GM12878 (cell line): Measurements from ENCODE around the gene DDX50. TPM values are rescaled to one million over a fixed set of nuclear protein-coding genes. Genes with fewer than 3 reads are reported as not detected.
A peak's percentile ranks its signal among the peaks of the same experiment; 100 is the strongest.

ENCODE experiments used
- BCLAF1 ChIP-seq: fragments of 450-650 bp; IDR thresholded peaks from 2 replicates; pipeline ENCODE4 v1.6.1; 2017; ENCODE audit warnings: antibody characterized with exemption, mild to moderate bottlenecking, moderate library complexity
- CEBPB ChIP-seq, 2 experiments: fragments of 150-350 bp in 1 of 2; IDR thresholded peaks; 2 replicates each; pipeline ENCODE4 v1.6.1; 2012 to 2014; ENCODE audit warnings: low read depth in 2 of 2, low read length in 2 of 2, borderline replicate concordance in 1 of 2, inconsistent platforms in 1 of 2
- CHD1 ChIP-seq: IDR thresholded peaks from 2 replicates; pipeline ENCODE4 v1.6.1; 2012; ENCODE audit warnings: low read depth, low read length, improper control_type of control experiment
- CREM ChIP-seq: IDR thresholded peaks from 2 replicates; pipeline ENCODE4 v1.6.1; 2014; ENCODE audit warnings: antibody characterized with exemption, low read depth
- FOXM1 ChIP-seq: IDR thresholded peaks from 2 replicates; pipeline ENCODE4 v1.6.1; 2012; ENCODE audit warnings: low read depth, mild to moderate bottlenecking, inconsistent platforms, low read length, moderate library complexity
- GABPA ChIP-seq: IDR thresholded peaks from 2 replicates; pipeline ENCODE4 v1.6.1; 2014; ENCODE audit warnings: antibody characterized with exemption, low read depth, mild to moderate bottlenecking, inconsistent platforms
- HCFC1 ChIP-seq: fragments of 150-350 bp; IDR thresholded peaks from 2 replicates; pipeline ENCODE4 v1.6.1; 2014; ENCODE audit warnings: low read length
- HSF1 ChIP-seq: fragments of 150-350 bp; IDR thresholded peaks from 2 replicates; pipeline ENCODE4 v1.6.1; 2014; ENCODE audit warnings: mild to moderate bottlenecking, low read depth, low read length
- IRF3 ChIP-seq: fragments of 450-650 bp; IDR thresholded peaks from 2 replicates; pipeline ENCODE4 v1.6.1; 2014; ENCODE audit warnings: mild to moderate bottlenecking
- KLF5 ChIP-seq: fragments of 450-650 bp; IDR thresholded peaks from 2 replicates; pipeline ENCODE4 v1.6.1; 2014; ENCODE audit warnings: mild to moderate bottlenecking; ENCODE audit not compliant: partially characterized antibody
- LARP7 ChIP-seq: fragments of 450-650 bp; IDR thresholded peaks from 2 replicates; pipeline ENCODE4 v1.6.1; 2017; ENCODE audit warnings: mild to moderate bottlenecking
- NFIC ChIP-seq: IDR thresholded peaks from 2 replicates; pipeline ENCODE4 v1.6.1; 2012; ENCODE audit warnings: low read depth, mild to moderate bottlenecking, inconsistent platforms, low read length, moderate library complexity
- NR2C1 ChIP-seq: fragments of 450-650 bp; IDR thresholded peaks from 2 replicates; pipeline ENCODE4 v1.6.1; 2017; ENCODE audit warnings: antibody characterized with exemption, mild to moderate bottlenecking, moderate library complexity
- NR2F1 ChIP-seq: fragments of 450-650 bp; conservative IDR thresholded peaks from 2 replicates; pipeline ENCODE4 v1.6.1; 2017; ENCODE audit warnings: mild to moderate bottlenecking
- PKNOX1 ChIP-seq: fragments of 450-650 bp; IDR thresholded peaks from 2 replicates; pipeline ENCODE4 v1.6.1; 2016; ENCODE audit warnings: mild to moderate bottlenecking
- RAD51 ChIP-seq: fragments of 450-650 bp; IDR thresholded peaks from 2 replicates; pipeline ENCODE4 v1.6.1; 2016; ENCODE audit warnings: moderate library complexity, mild to moderate bottlenecking, inconsistent platforms
- RELA ChIP-seq: fragments of 450-650 bp; IDR thresholded peaks from 2 replicates; pipeline ENCODE4 v1.8.0; 2014; ENCODE audit warnings: borderline replicate concordance; ENCODE audit not compliant: partially characterized antibody
- SMARCA5 ChIP-seq: fragments of 450-650 bp; IDR thresholded peaks from 2 replicates; pipeline ENCODE4 v1.6.1; 2017; ENCODE audit warnings: mild to moderate bottlenecking
- SMC3 ChIP-seq: IDR thresholded peaks from 2 replicates; pipeline ENCODE4 v1.6.1; 2011; ENCODE audit warnings: low read length, improper control_type of control experiment, borderline replicate concordance
- ZBED1 ChIP-seq: IDR thresholded peaks from 2 replicates; pipeline ENCODE4 v1.6.1; 2016; ENCODE audit warnings: borderline replicate concordance
- ZBTB4 ChIP-seq: fragments of 450-650 bp; formaldehyde crosslinking; IDR thresholded peaks from 2 replicates; pipeline ENCODE4 v1.4.0; 2022; ENCODE audit warnings: mild to moderate bottlenecking, moderate library complexity
- polyA plus RNA-seq, 11 experiments: library from polyadenylated mRNA; depleted of rRNA in 4 of 11; unstranded in 6 of 11; stranded (reverse) in 5 of 11; fragments of >200 nt; fragmentation: Nextera tagmentation in 4 of 11; fragmentation: Illumina TruSeq in 1 of 11; extraction: Ambion mirVana in 4 of 11; extraction: Trizol in 1 of 11; gene quantifications; 1 replicate in 1 of 11; 2 replicates in 10 of 11; pipeline versions ENCODE4 v1.2.1 to v1.2.3, GENCODE V29; 2011 to 2016; ENCODE audit warnings: inconsistent platforms in 2 of 11, missing spikeins in 2 of 11, low read depth in 1 of 11
- total RNA-seq, 4 experiments: library from RNA; depleted of rRNA in 3 of 4; stranded (reverse); fragments of >200 nt in 3 of 4; fragmentation: Illumina TruSeq in 1 of 4; extraction: Trizol in 1 of 4; gene quantifications; 2 replicates each; pipeline versions ENCODE4 v1.2.1 to v1.2.3, GENCODE V29; 2013 to 2021

DDX50 gene
- total and polyA plus RNA-seq, 10 of the 15 experiments (the other 5 are each of a cell fraction or from before 2014, with no cell fraction given): 24.9 to 52.0 (median 36.8) TPM

GRCh38 chr10:68901105-68901927 lies at the start of gene DDX50 (continued):
- no peak for TF ChIP-seq ZBTB4 (CRISPR knock-in tag)
- TF ChIP-seq FOXM1: no peak; the same call in 1 of the 2 replicates
- TF ChIP-seq SMC3: no peak
- peak; percentile 86 for TF ChIP-seq GABPA
- TF ChIP-seq LARP7: peak; percentile 83
- peak; percentile 75 for TF ChIP-seq IRF3
- TF ChIP-seq NR2F1: 0 out of 2 replicates have a peak, but pooled peaks have one; percentile 36
- peak; percentile 96 for TF ChIP-seq CREM
- TF ChIP-seq CEBPB (IDR thresholded peaks at IDR 0.05; ENCODE audit: borderline replicate concordance in 1 of 2, low read depth in 2 of 2, low read length in 2 of 2): no peak
- TF ChIP-seq CHD1: 0 out of 2 replicates have a peak, but pooled peaks have one; percentile 56
- peak; percentile 70; the same call in 1 of the 2 replicates for TF ChIP-seq SMARCA5
- 0 out of 2 replicates have a peak, but pooled peaks have one; percentile 32 for TF ChIP-seq ZBED1
- TF ChIP-seq NFIC: no peak; the same call in 1 of the 2 replicates
- TF ChIP-seq RAD51: no peak
- TF ChIP-seq HSF1: no peak
- peak; percentile 8 for TF ChIP-seq RELA
- peak; percentile 52 for TF ChIP-seq NR2C1
- TF ChIP-seq PKNOX1: peak; percentile 84
- 0 out of 2 replicates have a peak, but pooled peaks have one; percentile 32 for TF ChIP-seq HCFC1
- TF ChIP-seq KLF5: no peak
- no peak for TF ChIP-seq BCLAF1
